OCI-LY3 (cell line): ENCODE results near the gene RDX.

ENCODE experiments used
- EZH2phosphoT487 ChIP-seq: fragments of 200-600 bp; shearing (Covaris generic); IDR thresholded peaks from 2 replicates; pipeline ENCODE4 v1.6.1; 2018; ENCODE audit warnings: antibody characterized with exemption, mixed run types, low read depth
- TF ChIP-seq, protein P1 (sequence below): fragments of 200-600, 300-600 bp; sonication (generic); IDR thresholded peaks from 2 replicates; pipeline ENCODE4 v1.5.1; 2014; ENCODE audit warnings: antibody characterized with exemption, low read length, low read depth

DNA sequence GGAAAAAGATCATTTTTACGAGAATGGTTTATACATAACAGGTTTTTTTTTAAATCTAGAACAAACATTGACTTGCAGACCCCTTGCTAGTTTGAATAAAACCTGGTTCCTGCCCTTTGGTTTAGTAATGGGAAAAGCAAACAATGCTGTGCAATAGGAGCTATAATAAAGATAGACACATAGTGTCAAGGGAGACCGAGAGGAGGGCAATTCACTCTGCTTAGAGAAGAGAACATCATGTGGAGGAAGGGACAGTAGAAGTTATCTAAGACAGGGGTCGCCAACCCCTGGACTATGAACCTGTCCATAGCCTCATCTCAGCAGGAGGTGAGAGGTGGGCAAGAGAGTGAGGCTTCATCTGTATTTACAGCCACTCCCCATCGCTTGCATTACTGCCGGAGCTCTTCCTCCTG lies 7.0 kb upstream of the RDX start:
- TF ChIP-seq, protein P1, sequence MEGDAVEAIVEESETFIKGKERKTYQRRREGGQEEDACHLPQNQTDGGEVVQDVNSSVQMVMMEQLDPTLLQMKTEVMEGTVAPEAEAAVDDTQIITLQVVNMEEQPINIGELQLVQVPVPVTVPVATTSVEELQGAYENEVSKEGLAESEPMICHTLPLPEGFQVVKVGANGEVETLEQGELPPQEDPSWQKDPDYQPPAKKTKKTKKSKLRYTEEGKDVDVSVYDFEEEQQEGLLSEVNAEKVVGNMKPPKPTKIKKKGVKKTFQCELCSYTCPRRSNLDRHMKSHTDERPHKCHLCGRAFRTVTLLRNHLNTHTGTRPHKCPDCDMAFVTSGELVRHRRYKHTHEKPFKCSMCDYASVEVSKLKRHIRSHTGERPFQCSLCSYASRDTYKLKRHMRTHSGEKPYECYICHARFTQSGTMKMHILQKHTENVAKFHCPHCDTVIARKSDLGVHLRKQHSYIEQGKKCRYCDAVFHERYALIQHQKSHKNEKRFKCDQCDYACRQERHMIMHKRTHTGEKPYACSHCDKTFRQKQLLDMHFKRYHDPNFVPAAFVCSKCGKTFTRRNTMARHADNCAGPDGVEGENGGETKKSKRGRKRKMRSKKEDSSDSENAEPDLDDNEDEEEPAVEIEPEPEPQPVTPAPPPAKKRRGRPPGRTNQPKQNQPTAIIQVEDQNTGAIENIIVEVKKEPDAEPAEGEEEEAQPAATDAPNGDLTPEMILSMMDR: no peak
- TF ChIP-seq EZH2phosphoT487: no peak
